GOT3 (cell line): ENCODE data around the gene SHC2.

Experiments used
- DNase-seq: peaks from one replicate; lab custom pipeline; 2025; ENCODE audit warnings: mixed read lengths; lab: John Stamatoyannopoulos, UW

Gene SHC2, protein sequence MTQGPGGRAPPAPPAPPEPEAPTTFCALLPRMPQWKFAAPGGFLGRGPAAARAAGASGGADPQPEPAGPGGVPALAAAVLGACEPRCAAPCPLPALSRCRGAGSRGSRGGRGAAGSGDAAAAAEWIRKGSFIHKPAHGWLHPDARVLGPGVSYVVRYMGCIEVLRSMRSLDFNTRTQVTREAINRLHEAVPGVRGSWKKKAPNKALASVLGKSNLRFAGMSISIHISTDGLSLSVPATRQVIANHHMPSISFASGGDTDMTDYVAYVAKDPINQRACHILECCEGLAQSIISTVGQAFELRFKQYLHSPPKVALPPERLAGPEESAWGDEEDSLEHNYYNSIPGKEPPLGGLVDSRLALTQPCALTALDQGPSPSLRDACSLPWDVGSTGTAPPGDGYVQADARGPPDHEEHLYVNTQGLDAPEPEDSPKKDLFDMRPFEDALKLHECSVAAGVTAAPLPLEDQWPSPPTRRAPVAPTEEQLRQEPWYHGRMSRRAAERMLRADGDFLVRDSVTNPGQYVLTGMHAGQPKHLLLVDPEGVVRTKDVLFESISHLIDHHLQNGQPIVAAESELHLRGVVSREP

DNA sequence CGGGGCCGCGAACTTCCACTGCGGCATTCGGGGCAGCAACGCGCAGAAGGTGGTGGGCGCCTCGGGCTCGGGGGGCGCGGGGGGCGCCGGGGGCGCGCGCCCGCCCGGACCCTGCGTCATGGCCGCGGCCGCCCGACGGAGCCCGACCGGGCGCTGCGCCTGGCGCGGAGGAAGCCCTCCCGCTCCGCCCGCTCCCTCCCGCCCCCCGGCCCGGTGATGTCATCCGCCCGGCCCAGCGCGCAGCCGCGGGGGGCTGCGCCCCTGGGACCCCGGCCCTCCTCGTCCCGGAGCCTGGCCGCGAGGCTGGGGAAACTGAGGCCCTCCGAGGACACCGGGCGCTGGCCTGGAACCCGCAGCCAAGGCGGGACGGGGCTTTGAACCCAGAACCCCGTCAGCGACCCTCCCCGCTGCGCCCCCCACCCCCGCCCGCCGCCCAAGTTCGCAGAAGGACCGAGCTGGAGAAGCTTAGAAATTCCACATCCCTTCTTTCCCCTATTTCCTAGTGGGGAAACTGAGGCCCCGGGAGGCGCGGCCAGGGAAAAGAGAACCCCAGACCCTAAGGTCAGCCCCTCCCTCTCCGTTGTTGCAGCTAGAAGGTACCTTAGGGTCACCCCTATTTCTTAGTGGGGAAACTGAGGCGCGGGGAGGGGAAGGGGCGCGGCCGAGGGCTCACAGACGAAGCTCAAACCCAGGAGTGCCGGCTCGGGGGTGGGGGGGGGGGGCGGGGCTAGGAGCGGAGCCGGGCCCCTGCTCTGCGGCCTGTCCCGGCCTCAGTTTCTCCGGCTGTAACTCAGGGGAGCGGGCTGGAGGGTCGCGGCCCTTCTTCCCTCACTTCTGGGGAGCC is at the start of gene SHC2:
Gene SHC2 (minus strand): TSS at position 157 of the 844 bp plus-strand sequence. CDS start 37 bp downstream, at position 120.
- no peak for DNase-seq

DNA sequence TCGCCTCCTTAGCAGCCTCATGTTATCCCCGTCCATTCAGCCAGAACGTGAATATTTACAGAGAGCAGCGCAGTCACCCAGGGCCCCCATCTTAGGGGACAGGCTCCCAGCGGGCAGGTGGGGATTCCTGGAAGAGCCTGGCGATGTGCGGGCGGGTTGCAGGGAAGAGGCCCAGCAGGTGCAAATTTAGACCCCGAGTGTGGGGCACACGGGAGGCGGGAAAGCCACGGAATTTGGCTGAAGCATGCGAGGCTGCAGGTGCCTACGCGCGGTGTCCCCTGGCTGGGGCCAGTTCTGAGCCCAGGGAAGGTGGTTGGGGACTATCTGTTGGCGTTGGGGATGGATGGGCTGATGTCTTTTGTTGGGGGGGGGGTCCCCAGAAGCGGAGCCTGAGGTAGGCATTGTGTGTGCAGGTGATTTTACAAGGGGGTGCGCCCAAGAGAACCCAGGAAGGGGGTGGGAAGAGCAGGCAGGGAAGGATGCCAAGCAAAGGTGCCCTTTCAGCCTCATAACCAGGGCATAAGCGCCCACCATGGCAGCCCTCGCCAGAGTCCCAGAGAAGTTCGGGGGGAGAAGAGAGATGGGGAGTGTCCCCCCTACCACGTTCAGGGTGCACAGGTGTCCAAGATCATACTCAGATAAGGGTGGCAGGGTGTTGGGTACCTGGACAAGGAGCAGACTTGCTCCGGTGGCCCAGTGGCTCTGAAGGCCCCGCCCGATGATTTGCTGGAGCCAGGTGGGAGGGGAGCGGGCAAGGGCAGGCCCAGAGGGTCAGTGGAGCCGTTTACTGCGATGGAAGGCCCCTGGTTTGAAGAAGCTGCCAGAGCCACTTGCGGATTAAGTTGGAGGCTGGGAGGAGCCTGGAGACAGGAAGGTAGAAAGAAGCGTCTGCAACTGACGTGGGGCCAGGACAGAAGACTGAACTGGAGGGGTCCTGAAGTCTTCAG is 47.6 kb upstream of the SHC2 start:
- no peak for DNase-seq

- peak; percentile 99 for DNase-seq
Observed at GRCh38 chr19:507286-508203, 46.7 kb upstream of the SHC2 start, which contains the start of gene TPGS1. TPGS1 (plus strand) TSS chr19:507497; CDS start chr19:507507, 10 bp downstream.

GRCh38 chr19:506404-507285 is 45.8 kb upstream of the SHC2 start:
- DNase-seq = peak; percentile 99

GRCh38 chr19:504616-505015 is 43.8 kb upstream of the SHC2 start:
- no peak for DNase-seq

- no peak for DNase-seq
Observed at GRCh38 chr19:501646-502045, 40.8 kb upstream of the SHC2 start.

GRCh38 chr19:498977-499623 is 38.3 kb upstream of the SHC2 start:
- no peak for DNase-seq

DNA sequence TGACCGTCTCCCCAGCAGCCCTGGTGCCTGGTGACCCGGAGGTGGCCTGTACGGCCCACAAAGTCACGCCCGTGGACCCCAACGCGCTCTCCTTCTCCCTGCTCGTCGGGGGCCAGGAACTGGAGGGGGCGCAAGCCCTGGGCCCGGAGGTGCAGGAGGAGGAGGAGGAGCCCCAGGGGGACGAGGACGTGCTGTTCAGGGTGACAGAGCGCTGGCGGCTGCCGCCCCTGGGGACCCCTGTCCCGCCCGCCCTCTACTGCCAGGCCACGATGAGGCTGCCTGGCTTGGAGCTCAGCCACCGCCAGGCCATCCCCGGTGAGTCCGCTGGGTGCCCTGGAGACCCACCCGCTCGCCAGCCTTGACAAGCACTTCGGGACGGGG is 37.7 kb upstream of the SHC2 start:
- DNase-seq = no peak

DNA sequence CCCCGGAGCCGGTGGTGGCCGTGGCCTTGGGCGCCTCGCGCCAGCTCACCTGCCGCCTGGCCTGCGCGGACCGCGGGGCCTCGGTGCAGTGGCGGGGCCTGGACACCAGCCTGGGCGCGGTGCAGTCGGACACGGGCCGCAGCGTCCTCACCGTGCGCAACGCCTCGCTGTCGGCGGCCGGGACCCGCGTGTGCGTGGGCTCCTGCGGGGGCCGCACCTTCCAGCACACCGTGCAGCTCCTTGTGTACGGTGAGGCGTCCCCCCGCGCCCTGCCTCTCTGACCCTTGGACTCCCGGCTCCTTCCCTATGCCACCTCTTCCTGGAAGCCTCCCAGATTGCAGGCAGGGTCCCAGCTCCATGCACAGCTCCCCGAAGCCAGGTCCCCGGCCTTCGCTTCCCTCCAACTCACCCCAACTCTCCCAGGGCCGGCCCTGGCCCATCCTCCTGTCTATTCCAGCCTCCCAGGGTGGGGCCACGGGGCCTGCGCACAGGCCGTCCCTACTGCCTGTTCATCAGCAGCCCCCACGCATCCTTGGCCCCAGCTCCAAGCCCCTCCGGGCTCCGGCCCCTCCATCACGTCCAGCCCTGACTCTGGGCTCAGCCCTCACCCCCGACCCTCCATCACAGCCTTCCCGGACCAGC is 37.2 kb upstream of the SHC2 start:
- no peak for DNase-seq

DNA sequence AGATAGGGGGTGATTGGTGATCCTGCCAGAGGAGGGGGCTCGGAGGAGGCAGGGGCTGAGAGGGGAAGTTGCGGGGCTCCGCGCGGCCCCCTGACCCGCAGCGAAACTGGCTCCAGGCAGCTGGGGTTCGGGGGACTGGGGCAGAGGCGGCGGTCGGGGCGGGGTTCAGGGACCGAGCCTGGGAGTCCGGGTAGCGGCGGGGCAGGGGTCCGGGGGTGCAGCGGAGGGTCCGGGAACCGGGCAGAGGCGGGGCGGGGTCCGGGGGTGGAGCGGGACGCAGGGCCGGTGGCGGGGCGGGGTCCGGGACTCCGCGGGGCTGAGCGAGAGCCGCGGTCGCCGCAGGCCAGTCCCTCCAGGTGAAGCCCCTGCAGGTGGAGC is 36.6 kb upstream of the SHC2 start:
- no peak for DNase-seq

GRCh38 chr19:496986-497385 is 36.2 kb upstream of the SHC2 start:
- no peak for DNase-seq

GRCh38 chr19:496112-496665 is 35.4 kb upstream of the SHC2 start, which contains the start of gene MADCAM1:
MADCAM1 (plus strand) TSS chr19:496486; CDS start chr19:496500, 14 bp downstream.
- DNase-seq = no peak

GRCh38 chr19:495402-496111 is 34.7 kb upstream of the SHC2 start:
- DNase-seq = no peak

DNA sequence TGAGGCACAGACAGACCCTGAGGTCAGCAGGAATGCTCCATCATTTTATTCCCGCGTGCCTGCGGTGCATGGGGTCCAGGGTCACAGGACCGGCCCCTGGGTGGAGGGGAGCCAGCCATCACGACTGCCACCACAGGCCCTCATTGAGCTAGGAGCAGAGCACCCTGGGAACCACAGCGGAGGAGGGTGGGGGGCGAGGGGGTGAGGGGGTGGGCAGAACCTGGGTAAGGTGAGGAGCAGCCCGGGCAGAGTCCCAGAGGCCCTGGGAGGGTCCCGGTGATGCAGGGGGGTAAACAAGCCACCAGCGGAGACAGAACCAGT is 34.2 kb upstream of the SHC2 start:
- DNase-seq = no peak

GRCh38 chr19:494171-495080 is 33.6 kb upstream of the SHC2 start:
- DNase-seq = no peak

DNA sequence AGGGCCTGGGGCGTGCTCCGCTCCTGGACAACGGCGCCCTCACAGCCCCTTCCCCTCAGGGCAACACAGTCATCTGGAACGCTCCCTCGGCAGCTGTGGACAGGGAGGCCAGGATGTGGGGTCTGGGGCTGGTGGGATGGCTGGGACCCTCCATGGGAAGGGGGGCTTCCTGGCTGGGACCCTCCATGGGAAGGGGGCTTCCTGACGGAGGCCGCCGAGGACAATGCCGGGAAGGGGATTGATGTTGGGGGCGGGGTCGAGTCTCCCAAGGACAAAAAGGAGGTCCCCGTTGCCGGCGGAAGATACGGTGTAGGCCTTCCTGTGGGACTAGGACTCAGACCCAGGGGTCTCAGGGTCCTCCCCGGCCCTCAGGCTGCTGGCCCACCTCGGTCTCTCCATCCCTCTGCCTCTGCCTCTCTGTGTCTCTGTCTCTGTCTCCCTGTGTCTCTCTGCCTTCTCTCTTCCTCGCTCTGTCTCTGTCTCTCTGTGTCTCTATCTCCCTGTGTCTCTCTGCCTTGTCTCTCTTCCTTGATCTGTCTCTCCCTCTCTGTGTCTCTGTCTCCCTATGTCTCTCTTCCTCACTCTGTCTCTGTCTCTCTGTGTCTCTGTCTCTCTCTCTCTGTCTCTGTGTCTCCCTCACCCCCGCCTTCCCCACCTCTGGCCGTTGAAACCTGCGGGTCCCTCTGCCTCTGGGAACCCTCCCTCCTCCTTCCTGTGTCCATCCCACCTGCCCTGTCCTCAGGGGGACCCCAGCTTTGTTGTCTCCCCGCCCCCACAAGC is 32.7 kb upstream of the SHC2 start:
- DNase-seq = no peak
